ENCODE measurements around the gene FMO2. TPM values are rescaled to one million over a fixed set of nuclear protein-coding genes. Genes with fewer than 3 reads are reported as not detected.

FMO2 gene
- polyA plus RNA-seq, 4 donors: 0.52 to 1.9 (median 1.6) TPM

DNA sequence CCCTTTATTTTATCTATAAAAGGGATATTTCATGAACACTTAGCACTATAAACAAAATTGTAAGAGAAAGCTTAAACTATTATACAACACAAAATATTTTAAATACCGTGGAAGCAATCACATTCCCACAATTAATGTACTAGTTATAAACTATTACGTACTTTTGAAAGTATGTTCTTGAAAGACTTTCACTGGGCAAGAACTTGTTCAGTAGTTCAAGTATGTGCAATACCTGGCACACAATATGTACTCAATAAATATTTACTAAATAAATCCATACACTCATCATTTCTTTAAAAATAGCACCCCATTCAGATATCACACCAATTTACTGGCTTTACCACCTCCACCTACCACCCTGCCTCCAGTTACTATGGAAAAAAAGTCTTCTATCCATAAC lies 12.6 kb upstream of the FMO2 start:
- DNase-seq (ENCODE audit: low read depth in 4 of 4, low spot score in 3 of 4): no peak

GRCh38 chr1:171173069-171173468 lies 12.0 kb upstream of the FMO2 start:
- no peak for DNase-seq (ENCODE audit: low read depth in 4 of 4, low spot score in 3 of 4)

- no peak for DNase-seq (ENCODE audit: low read depth in 4 of 4, low spot score in 3 of 4)
These were observed 10.4 kb upstream of the FMO2 start for GRCh38 chr1:171174560-171175294.

GRCh38 chr1:171177261-171177660 lies 7.8 kb upstream of the FMO2 start:
- no peak for DNase-seq (ENCODE audit: low read depth in 4 of 4, low spot score in 3 of 4)

- no peak for DNase-seq (ENCODE audit: low read depth in 4 of 4, low spot score in 3 of 4)
These were observed 5.5 kb upstream of the FMO2 start for GRCh38 chr1:171179318-171180227.

GRCh38 chr1:171180670-171181069 lies 4.4 kb upstream of the FMO2 start:
- no peak for DNase-seq (ENCODE audit: low read depth in 4 of 4, low spot score in 3 of 4)

DNA sequence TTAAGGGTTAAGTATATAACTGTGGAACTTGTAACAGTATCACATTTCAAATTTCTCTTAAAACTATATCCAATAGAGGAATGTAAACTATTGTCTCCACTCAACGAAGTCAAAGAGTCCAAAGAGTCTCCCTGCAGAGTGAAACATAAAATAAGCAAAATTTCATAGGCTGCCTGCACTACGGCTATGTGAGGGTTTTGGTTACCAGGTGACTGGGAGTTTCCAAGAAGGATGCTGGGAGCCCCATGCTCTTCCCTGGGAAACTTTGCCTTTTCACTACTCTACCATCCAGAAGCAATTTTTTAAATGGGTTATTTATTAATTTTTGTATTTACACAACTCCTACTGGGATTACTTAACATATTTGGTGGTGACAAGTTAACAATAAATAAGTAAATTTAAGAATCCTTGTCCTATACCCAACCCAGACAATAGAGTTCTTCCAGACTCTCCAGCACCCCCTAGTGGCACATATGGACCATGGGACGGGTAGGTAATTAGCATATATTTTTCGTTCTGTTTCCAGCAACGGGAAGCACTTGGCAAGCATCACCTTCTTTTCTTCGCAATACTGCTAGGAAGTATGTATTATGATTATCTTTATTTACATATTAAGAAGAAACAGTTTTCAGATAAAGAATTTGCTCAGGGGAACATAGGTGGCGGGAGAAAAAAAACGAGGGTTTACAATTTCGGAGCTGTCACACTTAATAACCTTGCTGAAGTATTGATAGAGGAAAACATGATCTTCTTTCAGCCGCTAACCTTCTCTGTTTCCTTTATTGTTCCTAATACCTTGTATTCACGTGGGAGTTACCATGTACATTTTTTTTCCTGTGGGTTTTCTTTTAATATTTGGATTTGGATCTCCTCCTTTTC lies 3.5 kb downstream of the FMO2 start:
- peak in 3 of 4 donors; percentile 9 to 29 (median 13) for DNase-seq (ENCODE audit: low read depth in 4 of 4, low spot score in 3 of 4)

DNA sequence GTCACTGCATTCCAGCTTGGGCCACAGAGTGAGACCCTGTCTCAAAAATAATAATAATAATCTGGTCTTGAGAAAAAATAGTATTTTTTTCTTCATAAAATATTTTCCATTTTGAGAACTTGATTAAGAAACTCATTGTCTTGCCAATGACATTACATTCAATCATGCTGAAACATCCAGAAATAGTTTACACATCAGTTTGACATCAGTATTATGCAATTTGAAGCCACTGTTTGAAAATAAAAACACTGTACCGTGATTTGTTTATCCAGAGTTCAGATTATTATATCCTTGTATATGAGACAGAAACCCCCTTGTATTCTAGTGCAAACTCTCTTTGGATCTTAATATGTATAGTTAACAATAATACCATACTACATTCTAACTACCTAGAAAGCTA lies 6.9 kb downstream of the FMO2 start:
- no peak for DNase-seq (ENCODE audit: low read depth in 4 of 4, low spot score in 3 of 4)

DNA sequence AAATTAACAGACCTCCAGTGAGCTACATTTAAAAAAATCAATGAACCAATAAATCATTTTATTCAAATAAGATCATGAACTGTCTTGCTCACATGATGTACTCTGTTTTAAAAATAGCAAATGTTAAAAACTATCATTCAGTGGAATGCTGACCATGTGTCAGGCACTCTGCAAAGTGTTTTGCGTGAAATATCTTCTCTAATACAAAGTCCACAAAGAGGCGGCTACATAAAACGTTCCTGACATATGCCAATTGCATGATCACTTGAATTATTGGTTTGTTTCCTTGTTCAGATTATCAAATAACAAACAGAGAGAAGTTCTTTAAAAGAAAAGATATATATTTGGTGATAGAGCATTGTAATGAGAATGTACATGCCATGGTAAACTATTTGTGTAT lies 10.7 kb downstream of the FMO2 start:
- DNase-seq (ENCODE audit: low read depth in 4 of 4, low spot score in 3 of 4): no peak

DNA sequence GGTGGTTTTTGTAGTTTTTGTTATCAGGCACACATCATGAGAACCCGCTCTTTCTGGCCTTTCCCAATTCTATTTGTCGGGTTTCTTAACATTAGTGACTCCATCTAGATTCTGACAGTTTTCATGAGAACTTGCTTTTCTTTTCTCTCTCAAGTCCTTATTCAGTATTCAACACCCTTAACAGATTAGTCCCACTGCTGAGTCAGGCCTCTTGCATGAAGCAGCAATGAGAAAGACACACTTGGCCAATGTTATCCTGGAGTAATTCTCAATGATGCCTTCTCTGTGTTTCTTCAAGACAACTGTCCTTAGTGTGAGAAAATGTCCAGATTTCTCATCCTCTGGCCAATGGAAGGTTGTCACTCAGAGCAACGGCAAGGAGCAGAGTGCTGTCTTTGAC lies 11.3 kb downstream of the FMO2 start:
- DNase-seq (ENCODE audit: low read depth in 4 of 4, low spot score in 3 of 4): no peak

DNA sequence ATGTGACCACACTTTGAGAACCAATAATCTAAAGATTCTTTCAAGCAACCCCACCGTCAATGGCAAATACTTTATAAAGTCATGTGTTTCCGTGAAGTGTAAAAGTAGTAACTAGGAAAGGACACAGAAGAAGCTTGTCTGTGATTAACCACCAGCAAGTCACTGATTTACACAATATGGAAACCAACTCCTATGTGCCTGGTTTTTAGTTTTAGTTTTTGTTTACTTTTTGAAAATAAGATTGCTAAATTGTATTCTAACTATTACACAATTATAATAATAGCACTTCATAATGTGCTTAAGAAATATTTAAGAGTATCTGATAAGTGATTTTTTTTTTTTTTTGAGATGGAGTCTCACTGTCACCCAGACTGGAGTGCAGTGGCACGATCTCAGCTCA lies 13.0 kb downstream of the FMO2 start:
- DNase-seq (ENCODE audit: low read depth in 4 of 4, low spot score in 3 of 4): no peak

GRCh38 chr1:171204296-171204695 lies 19.2 kb downstream of the FMO2 start:
- no peak for DNase-seq (ENCODE audit: low read depth in 4 of 4, low spot score in 3 of 4)

GRCh38 chr1:171206204-171206977 lies 21.3 kb downstream of the FMO2 start:
- DNase-seq (ENCODE audit: low read depth in 4 of 4, low spot score in 3 of 4): no peak

GRCh38 chr1:171206978-171207355 lies 21.9 kb downstream of the FMO2 start:
- DNase-seq (ENCODE audit: low read depth in 4 of 4, low spot score in 3 of 4): no peak

- DNase-seq (ENCODE audit: low read depth in 4 of 4, low spot score in 3 of 4): no peak
These were observed 22.3 kb downstream of the FMO2 start for GRCh38 chr1:171207377-171207776.

DNA sequence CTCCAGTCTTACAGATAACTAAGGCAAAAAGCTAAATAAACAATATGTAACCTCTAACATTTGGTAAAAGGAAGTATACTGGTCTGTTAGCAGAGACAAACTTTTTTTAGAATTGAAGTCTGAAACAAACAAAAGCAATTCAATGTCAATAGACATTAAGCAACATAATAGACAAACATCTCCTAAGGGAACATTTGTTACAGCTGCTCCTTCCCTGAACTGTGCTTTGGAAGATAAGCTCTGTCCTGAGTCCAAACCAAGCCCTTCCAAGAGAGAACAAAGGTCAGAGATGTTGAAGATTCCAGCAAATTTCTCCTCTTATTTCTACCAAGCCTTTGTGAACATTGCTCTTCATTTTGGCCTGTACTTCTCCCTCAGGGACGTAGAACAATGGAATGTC lies 25.3 kb downstream of the FMO2 start:
- DNase-seq (ENCODE audit: low read depth in 4 of 4, low spot score in 3 of 4): no peak

GRCh38 chr1:171212607-171213351 lies 27.7 kb downstream of the FMO2 start:
- DNase-seq (ENCODE audit: low read depth in 4 of 4, low spot score in 3 of 4): no peak

DNA sequence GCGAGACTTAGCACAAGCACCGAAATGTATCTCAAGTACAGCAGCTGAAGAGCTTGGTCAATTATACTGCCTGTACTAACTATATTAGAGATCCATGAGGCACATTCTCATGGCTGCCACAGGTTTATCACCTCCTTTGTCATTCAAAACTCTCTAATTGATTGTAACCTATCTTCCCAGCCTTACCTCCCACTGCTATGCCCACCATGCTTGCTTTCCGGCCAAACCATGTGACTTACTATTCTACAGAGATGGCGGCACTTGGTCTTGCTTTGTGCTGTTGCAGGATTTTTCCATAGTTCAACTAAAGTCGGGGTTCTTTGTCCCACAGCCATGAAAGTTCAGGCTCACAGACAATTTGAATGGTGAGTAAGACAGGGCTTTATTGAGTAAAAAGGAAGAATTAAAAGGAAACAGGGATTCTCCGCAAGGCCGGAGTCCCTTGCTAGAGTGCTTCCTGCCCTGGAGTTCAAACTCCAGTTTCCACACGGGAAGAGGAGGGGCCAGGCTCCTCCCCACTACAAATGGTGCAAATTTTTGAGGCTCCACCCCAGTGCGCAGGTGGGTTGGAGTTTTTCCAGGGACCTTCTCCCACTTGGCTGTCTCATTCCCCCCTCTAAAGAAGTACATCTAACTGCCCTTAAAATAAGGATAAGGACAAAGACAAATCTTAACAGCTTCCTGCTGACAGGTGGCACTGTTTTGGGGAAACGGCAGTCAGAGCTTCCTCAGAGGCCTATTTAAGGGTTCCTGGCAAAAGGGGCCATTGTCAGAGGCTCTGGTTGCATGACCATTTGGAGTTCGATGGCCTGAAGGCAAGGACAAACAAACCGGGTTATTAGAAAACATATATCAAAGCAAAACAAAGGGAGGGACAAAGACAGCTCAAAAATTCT lies 28.7 kb downstream of the FMO2 start:
- DNase-seq (ENCODE audit: low read depth in 4 of 4, low spot score in 3 of 4): no peak
